WI38 (cell line): ENCODE results near the gene ABHD12B.

Experiments
- H3K4me3 ChIP-seq: 2 replicates; pipeline ENCODE4 v1.5.1; 2011; ENCODE audit warnings: low read depth, mild to moderate bottlenecking, control low read depth, low read length
- TF ChIP-seq, protein P1 (sequence below): IDR thresholded peaks from 2 replicates; pipeline ENCODE4 v1.5.1; 2012; ENCODE audit warnings: low read depth, mild to moderate bottlenecking, control low read depth, low read length

Gene ABHD12B, protein sequence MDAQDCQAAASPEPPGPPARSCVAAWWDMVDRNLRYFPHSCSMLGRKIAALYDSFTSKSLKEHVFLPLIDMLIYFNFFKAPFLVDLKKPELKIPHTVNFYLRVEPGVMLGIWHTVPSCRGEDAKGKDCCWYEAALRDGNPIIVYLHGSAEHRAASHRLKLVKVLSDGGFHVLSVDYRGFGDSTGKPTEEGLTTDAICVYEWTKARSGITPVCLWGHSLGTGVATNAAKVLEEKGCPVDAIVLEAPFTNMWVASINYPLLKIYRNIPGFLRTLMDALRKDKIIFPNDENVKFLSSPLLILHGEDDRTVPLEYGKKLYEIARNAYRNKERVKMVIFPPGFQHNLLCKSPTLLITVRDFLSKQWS

DNA sequence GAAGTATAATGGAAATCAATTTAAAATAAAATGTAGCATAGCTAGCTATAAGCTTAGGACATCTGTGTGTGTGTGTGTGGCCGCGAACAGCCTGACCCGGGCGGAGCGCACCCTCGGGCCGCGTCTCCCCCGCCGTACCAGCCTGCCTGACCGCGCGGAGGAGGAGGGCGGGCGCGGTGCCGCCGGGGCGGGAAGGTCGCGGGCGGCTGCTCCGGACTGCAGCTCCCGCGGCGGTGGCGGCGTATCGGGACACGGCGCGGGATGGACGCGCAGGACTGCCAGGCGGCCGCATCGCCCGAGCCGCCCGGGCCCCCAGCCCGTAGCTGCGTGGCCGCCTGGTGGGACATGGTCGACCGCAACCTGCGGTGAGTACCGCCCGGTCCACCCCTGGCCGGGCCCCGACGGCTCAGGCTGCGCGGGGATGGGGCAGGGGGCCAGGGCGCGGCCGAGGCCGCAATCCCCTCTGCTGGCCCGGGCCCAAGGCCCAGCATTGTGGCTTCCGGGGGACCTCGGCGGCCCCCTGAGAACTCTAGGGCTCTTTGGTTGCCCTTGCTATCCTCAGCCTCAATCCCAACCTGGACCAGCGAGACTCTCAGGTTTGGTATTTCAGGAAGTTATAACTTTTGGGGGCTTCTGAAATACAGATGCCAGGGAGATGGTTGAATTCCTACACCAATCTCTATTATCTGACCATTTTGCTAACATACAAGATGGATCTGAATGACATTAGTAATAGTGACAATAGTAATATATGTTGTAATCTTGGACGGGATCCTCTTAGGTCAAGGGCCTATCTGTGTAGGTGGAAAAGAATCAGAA, at the start of gene ABHD12B:
TSS of gene ABHD12B (plus strand) at position 140 of the 819 bp plus-strand sequence. CDS start at position 262, 122 bp downstream.
- TF ChIP-seq, protein P1, sequence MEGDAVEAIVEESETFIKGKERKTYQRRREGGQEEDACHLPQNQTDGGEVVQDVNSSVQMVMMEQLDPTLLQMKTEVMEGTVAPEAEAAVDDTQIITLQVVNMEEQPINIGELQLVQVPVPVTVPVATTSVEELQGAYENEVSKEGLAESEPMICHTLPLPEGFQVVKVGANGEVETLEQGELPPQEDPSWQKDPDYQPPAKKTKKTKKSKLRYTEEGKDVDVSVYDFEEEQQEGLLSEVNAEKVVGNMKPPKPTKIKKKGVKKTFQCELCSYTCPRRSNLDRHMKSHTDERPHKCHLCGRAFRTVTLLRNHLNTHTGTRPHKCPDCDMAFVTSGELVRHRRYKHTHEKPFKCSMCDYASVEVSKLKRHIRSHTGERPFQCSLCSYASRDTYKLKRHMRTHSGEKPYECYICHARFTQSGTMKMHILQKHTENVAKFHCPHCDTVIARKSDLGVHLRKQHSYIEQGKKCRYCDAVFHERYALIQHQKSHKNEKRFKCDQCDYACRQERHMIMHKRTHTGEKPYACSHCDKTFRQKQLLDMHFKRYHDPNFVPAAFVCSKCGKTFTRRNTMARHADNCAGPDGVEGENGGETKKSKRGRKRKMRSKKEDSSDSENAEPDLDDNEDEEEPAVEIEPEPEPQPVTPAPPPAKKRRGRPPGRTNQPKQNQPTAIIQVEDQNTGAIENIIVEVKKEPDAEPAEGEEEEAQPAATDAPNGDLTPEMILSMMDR: no peak
- H3K4me3 ChIP-seq: no peak within 1 kb of the TSS

DNA sequence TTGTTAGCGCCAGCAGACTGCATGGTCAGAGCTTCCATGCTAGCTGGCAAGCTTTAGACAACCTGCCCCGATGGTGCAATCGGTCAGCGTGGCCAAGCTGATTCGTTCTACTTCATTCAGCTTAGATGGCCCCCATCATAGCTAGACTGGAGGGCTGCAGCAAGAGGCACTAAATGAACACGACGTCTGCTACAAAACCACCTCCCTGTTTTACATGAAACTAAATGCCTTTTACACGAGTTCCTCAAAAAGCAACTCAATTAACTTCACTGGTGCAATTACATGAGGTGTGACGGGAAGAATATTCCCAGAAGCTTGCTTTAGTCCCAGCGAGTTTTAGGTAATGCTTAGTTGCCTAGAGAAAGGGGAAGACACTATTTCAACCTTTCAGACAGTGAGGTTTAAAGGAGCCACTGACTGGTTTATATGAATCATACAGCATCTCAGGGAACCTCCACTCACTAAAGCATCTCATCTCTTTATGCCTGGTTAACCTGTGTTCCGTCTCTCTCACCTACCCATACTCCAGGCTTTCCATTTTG, 49.3 kb upstream of the ABHD12B start:
- H3K4me3 ChIP-seq: no peak overlapping the region
- TF ChIP-seq, protein P1: no peak

DNA sequence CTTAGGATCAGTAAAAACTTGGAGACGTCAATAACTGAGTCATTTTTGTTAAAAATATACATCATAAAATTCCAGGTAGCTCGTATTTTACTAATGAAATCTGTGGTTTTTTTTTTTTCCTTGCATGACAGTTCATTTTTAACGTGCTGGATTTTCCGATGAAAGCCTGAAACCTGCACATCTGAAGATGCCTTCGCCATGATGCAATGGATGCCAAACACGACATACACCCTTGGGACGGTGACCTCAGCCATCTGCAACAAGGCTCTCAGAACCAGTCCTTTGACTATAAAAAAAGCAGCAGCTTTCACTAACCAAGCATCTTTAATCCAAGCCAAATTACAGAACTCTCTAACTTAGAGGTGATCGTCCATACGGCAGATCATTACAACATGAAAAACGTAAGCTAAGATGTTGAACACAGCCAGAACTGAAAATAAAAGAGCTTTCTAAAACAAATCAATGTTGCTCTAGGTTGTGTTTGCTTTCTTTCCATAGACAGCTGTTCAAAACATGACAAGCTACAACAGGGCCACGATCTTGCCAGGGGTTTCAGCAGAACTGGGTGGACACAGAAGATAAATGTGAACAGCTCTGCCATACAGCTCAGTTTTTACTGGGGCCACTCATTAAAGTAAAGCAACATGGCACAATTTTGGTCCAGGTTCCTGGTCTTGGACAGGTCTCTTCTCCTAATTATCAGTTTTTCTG, 48.6 kb upstream of the ABHD12B start:
- TF ChIP-seq, protein P1: no peak
- H3K4me3 ChIP-seq: no peak overlapping the region

DNA sequence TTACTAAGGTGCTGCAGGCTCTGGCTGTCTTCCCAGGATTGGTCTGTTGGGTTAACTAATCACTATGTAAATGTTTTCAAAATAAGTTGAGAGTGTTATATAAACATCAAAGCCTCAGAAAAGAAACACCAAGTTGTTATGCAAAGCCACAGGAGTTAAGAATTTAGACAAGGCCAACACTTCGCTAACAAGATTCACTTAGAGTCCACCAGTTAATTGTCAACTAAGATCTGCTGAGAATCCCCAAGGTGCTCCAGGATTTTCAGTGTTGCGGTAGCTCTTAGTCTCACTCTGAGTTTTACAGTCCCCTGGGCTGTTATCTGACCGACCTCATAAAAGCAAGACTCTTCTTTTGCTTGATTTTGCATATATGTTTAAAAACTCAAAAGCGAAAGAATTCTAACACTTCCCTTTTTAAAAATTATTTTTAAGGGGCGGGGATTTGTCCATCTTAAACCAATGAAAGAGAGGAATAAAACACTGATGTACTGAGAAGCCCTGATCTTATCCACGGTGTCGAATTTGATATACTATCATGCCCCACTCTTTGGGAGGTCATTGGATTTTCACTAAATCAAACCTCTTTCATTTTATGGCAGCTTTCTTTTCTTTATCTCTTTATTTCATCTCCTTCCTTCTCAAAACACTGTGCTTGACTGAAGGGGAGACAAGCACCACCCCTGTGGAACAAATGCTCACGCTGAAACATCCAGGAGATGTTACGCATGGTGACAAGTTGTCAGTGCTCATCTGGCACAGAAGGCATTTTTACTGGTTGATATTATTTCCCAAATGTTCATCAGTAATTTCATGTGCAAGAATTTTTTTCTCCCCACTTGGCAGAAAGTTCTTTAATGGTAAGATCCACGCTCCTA, 47.9 kb upstream of the ABHD12B start:
- H3K4me3 ChIP-seq: no peak overlapping the region
- TF ChIP-seq, protein P1: no peak

DNA sequence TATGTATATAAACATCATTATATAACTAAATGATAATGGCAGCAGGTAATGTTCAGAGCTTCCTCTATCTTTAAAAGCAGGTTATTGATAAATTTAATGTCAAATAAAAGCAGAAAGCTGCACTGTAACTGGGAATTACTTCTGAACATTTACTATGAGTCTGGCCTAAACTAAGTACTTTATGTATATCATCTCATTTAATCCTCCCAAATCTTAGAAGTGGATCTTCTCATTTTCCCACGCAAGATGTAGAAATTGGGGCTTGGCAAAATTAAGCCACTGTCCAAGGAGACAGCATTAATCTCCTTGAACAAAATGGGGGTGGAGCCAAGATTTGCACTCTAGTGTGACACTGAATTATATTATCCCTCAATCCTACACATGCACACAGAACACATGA, 46.5 kb upstream of the ABHD12B start:
- TF ChIP-seq, protein P1: no peak
- no peak overlapping the region for H3K4me3 ChIP-seq

DNA sequence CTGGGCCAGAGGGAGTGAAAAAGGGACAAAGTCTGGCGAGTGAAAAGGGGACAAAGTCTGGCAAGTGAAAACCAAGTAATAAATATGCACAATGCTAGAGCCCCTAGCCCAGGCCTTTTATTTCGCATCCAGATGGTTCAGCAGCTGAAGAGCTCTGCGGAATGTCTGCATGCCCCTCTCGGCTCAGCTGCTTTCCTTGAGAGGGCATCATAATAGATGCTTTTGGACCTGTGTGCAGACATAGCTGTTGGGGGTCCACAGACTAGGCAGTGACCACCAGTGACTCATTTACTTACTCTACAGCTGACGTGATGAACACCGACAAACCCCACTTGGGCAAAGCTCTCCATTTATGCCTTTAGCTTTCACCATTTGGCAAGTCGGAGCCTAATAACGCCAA, 45.2 kb upstream of the ABHD12B start:
- TF ChIP-seq, protein P1: no peak
- no peak overlapping the region for H3K4me3 ChIP-seq
